VCaP (cell line): ENCODE measurements around the gene GGA1.

Source experiments
- H3K27ac ChIP-seq: fragments of 450-650 bp; 2 replicates; pipeline ENCODE4 v1.5.1; 2017
- CTCF ChIP-seq: fragments of 450-650 bp; conservative IDR thresholded peaks from 2 replicates; pipeline ENCODE4 v1.5.1; 2017; ENCODE audit warnings: mild to moderate bottlenecking, moderate library complexity

The GGA1 gene

GRCh38 chr22:37629928-37630327 is 21.3 kb downstream of the GGA1 start:
- no peak for TF ChIP-seq CTCF
- H3K27ac ChIP-seq, result no peak overlapping the region

- TF ChIP-seq CTCF, result no peak
- H3K27ac ChIP-seq, result no peak overlapping the region
Measured at GRCh38 chr22:37630839-37631435, 22.3 kb downstream of the GGA1 start.

- no peak overlapping the region for H3K27ac ChIP-seq
- TF ChIP-seq CTCF, result no peak
Measured at GRCh38 chr22:37631448-37632173, 23.0 kb downstream of the GGA1 start.

- TF ChIP-seq CTCF, result no peak
- H3K27ac ChIP-seq, result no peak overlapping the region
Measured at GRCh38 chr22:37632174-37633088, 23.8 kb downstream of the GGA1 start.

- H3K27ac ChIP-seq, result no peak overlapping the region
- TF ChIP-seq CTCF, result no peak
Measured at GRCh38 chr22:37633089-37633624, 24.5 kb downstream of the GGA1 start.

- no peak overlapping the region for H3K27ac ChIP-seq
Measured at GRCh38 chr22:37633625-37634416, 25.2 kb downstream of the GGA1 start.

More at GRCh38 chr22:37633625-37634416, 25.2 kb downstream of the GGA1 start:
- TF ChIP-seq CTCF, result no peak
